HEK293 (cell line): ENCODE results near the gene GARIN5B.

Source experiments
- CTCF ChIA-PET: fragments of 350-600 bp; formaldehyde crosslinking; extraction: SDS; loops from one replicate; lab custom pipeline; 2021; ENCODE audit warnings: antibody characterized with exemption; lab: Yijun Ruan, JAX
- POLR2A ChIA-PET: fragments of 300-600 bp; formaldehyde crosslinking; extraction: SDS; loops from one replicate; lab custom pipeline; 2020; ENCODE audit warnings: antibody characterized with exemption, inconsistent platforms; lab: Yijun Ruan, JAX
- H3K27ac ChIP-seq: fragments of 200-500 bp; sonication (Bioruptor generic); 2 replicates; pipeline ENCODE4 v1.5.1; 2014; ENCODE audit warnings: low read depth, low read length, control low read depth, inconsistent platforms; ENCODE audit errors: extremely low read depth
- H3K36me3 ChIP-seq, 2 experiments: fragments of 200-500 bp in 1 of 2; sonication (Bioruptor generic) in 1 of 2; 1 replicate in 1 of 2; 2 replicates in 1 of 2; pipeline ENCODE4 v1.5.1; 2014 to 2017; ENCODE audit warnings: inconsistent platforms in 2 of 2, low read length in 2 of 2; ENCODE audit not compliant: control insufficient read depth in 2 of 2, insufficient read depth in 1 of 2
- H3K4me1 ChIP-seq: fragments of 200-500 bp; sonication (Bioruptor generic); 2 replicates; pipeline ENCODE4 v1.5.1; 2014; ENCODE audit warnings: mild to moderate bottlenecking, low read length, inconsistent platforms; ENCODE audit not compliant: control insufficient read depth, insufficient read depth
- H3K4me3 ChIP-seq: 2 replicates; pipeline ENCODE4 v1.5.1; 2011; ENCODE audit warnings: low read depth, mild to moderate bottlenecking, control low read depth, low read length, moderate library complexity
- H3K9me3 ChIP-seq: fragments of 200-500 bp; sonication (Bioruptor generic); 2 replicates; pipeline ENCODE4 v1.5.1; 2014; ENCODE audit warnings: low read depth, low read length, inconsistent platforms; ENCODE audit not compliant: control insufficient read depth, insufficient read depth
- BCL6B ChIP-seq: fragments of 450-650 bp; formaldehyde crosslinking; IDR thresholded peaks from 2 replicates; pipeline ENCODE4 v1.5.1; 2017; ENCODE audit warnings: missing biosample characterization, missing genetic modification characterization
- WT1 ChIP-seq: fragments of 450-650 bp; formaldehyde crosslinking; IDR thresholded peaks from 2 replicates; pipeline ENCODE4 v1.5.1; 2016; ENCODE audit warnings: missing biosample characterization, missing genetic modification characterization
- ZBTB21 ChIP-seq: fragments of 450-650 bp; formaldehyde crosslinking; IDR thresholded peaks from 2 replicates; pipeline ENCODE4 v1.5.1; 2017; ENCODE audit warnings: missing biosample characterization, missing genetic modification characterization
- ZBTB8A ChIP-seq: fragments of 450-650 bp; formaldehyde crosslinking; IDR thresholded peaks from 2 replicates; pipeline ENCODE4 v1.5.1; 2016; ENCODE audit warnings: missing biosample characterization, missing genetic modification characterization
- ZFHX2 ChIP-seq: fragments of 450-650 bp; formaldehyde crosslinking; conservative IDR thresholded peaks from 2 replicates; pipeline ENCODE4 v1.5.1; 2016; ENCODE audit warnings: missing biosample characterization, missing genetic modification characterization
- ZIC2 ChIP-seq: fragments of 450-650 bp; formaldehyde crosslinking; IDR thresholded peaks from 2 replicates; pipeline ENCODE4 v1.5.1; 2016; ENCODE audit warnings: missing biosample characterization, missing genetic modification characterization
- ZNF10 ChIP-seq: fragments of 450-650 bp; formaldehyde crosslinking; IDR thresholded peaks from 2 replicates; pipeline ENCODE4 v1.5.1; 2017; ENCODE audit warnings: missing biosample characterization, missing genetic modification characterization
- ZNF174 ChIP-seq: fragments of 450-650 bp; formaldehyde crosslinking; IDR thresholded peaks from 2 replicates; pipeline ENCODE4 v1.5.0; 2017; ENCODE audit warnings: missing biosample characterization, mild to moderate bottlenecking, missing genetic modification characterization
- ZNF214 ChIP-seq: fragments of 450-650 bp; formaldehyde crosslinking; IDR thresholded peaks from 2 replicates; pipeline ENCODE4 v1.5.1; 2017; ENCODE audit warnings: missing biosample characterization, mild to moderate bottlenecking, missing genetic modification characterization, borderline replicate concordance
- ZNF23 ChIP-seq: fragments of 450-650 bp; formaldehyde crosslinking; IDR thresholded peaks from 2 replicates; pipeline ENCODE4 v1.5.1; 2016; ENCODE audit warnings: missing biosample characterization, missing genetic modification characterization, borderline replicate concordance
- ZNF555 ChIP-seq: fragments of 450-650 bp; formaldehyde crosslinking; conservative IDR thresholded peaks from 2 replicates; pipeline ENCODE4 v1.5.1; 2017; ENCODE audit warnings: missing biosample characterization, mild to moderate bottlenecking, missing genetic modification characterization, inconsistent platforms
- ZNF585B ChIP-seq: fragments of 450-650 bp; formaldehyde crosslinking; IDR thresholded peaks from 2 replicates; pipeline ENCODE4 v1.5.1; 2016; ENCODE audit warnings: missing biosample characterization, missing genetic modification characterization
- ZNF610 ChIP-seq: fragments of 450-650 bp; formaldehyde crosslinking; IDR thresholded peaks from 2 replicates; pipeline ENCODE4 v1.5.1; 2016; ENCODE audit warnings: missing biosample characterization, missing genetic modification characterization, borderline replicate concordance
- ZNF692 ChIP-seq: fragments of 450-650 bp; formaldehyde crosslinking; IDR thresholded peaks from 2 replicates; pipeline ENCODE4 v1.5.1; 2016; ENCODE audit warnings: missing biosample characterization, missing genetic modification characterization
- ZNF776 ChIP-seq: fragments of 450-650 bp; formaldehyde crosslinking; IDR thresholded peaks from 2 replicates; pipeline ENCODE4 v1.5.0; 2017; ENCODE audit warnings: missing biosample characterization, missing genetic modification characterization, borderline replicate concordance
- ZNF837 ChIP-seq: fragments of 450-650 bp; formaldehyde crosslinking; IDR thresholded peaks from 2 replicates; pipeline ENCODE4 v1.5.1; 2016; ENCODE audit warnings: missing biosample characterization, missing genetic modification characterization
- TF ChIP-seq, protein P1 (sequence below): fragments of 450-650 bp; formaldehyde crosslinking; IDR thresholded peaks from 2 replicates; pipeline ENCODE4 v1.5.1; 2017; ENCODE audit warnings: missing biosample characterization, missing genetic modification characterization
- TF ChIP-seq, protein P2 (sequence below): fragments of 450-650 bp; formaldehyde crosslinking; IDR thresholded peaks from 2 replicates; pipeline ENCODE4 v1.5.1; 2017; ENCODE audit warnings: missing biosample characterization, missing genetic modification characterization
- TF ChIP-seq, protein P3 (sequence below): fragments of 450-650 bp; formaldehyde crosslinking; conservative IDR thresholded peaks from 2 replicates; pipeline ENCODE4 v1.5.1; 2016; ENCODE audit warnings: low read depth, missing biosample characterization, missing genetic modification characterization
- TF ChIP-seq, protein P4 (sequence below): fragments of 450-650 bp; formaldehyde crosslinking; IDR thresholded peaks from 2 replicates; pipeline ENCODE4 v1.5.1; 2016; ENCODE audit warnings: missing biosample characterization, missing genetic modification characterization
- TF ChIP-seq, protein P5 (sequence below): fragments of 450-650 bp; formaldehyde crosslinking; IDR thresholded peaks from 2 replicates; pipeline ENCODE4 v1.5.1; 2016; ENCODE audit warnings: missing biosample characterization, missing genetic modification characterization

GARIN5B gene

GRCh38 chr19:55365964-55366363 is 2.9 kb upstream of the GARIN5B start (continued):
- TF ChIP-seq, protein P1, sequence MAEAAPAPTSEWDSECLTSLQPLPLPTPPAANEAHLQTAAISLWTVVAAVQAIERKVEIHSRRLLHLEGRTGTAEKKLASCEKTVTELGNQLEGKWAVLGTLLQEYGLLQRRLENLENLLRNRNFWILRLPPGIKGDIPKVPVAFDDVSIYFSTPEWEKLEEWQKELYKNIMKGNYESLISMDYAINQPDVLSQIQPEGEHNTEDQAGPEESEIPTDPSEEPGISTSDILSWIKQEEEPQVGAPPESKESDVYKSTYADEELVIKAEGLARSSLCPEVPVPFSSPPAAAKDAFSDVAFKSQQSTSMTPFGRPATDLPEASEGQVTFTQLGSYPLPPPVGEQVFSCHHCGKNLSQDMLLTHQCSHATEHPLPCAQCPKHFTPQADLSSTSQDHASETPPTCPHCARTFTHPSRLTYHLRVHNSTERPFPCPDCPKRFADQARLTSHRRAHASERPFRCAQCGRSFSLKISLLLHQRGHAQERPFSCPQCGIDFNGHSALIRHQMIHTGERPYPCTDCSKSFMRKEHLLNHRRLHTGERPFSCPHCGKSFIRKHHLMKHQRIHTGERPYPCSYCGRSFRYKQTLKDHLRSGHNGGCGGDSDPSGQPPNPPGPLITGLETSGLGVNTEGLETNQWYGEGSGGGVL (tag by site-specific recombination) = peak; percentile 32
- TF ChIP-seq WT1 (tag by site-specific recombination) (no peak), ZIC2 (no peak), ZNF776 (tag by site-specific recombination) (no peak), ZNF23 (tag by site-specific recombination) (no peak), ZFHX2 (tag by site-specific recombination) (peak; percentile 82)

DNA sequence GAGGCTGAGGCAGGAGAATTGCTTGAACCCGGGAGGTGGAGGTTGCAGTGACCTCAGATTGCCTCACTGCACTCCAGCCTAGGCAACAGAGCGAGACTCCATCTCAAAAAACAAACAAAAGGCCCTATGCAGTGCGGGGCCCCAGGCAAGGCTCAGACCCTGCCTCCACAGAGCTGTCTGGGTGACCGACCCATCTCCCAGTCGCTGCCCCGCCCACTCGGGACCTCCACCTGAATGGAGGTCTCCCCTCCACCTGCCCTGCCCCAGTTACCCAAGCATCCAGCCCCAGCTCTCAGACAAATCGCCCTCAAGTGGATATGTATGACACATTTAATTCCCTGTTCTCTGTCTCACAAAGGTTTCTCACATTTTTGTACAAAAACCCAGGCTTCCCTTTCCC is 2.2 kb upstream of the GARIN5B start:
- Histone ChIP-seq H3K27ac (no peak overlapping the region), H3K9me3 (no peaks in the 10 kb centered on the region), H3K4me1 (peaks cover 5% of the 10 kb centered on the region; the same call in 1 of the 2 replicates), H3K36me3 (no peaks in the 10 kb centered on the region), H3K4me3 (no peak overlapping the region)
- ChIA-PET POLR2A (interaction anchor here (1.0 kb wide), 1 partner anchor 26 kb away, joined by 4 read pairs; no protein-coding TSS in a partner anchor), CTCF (no interaction called here)
- TF ChIP-seq ZNF174 (tag by site-specific recombination) (no peak), ZNF837 (no peak), BCL6B (tag by site-specific recombination) (no peak), ZNF10 (no peak), ZNF555 (tag by site-specific recombination) (no peak), ZBTB21 (tag by site-specific recombination) (no peak), ZNF214 (tag by site-specific recombination) (no peak), ZNF585B (tag by site-specific recombination) (no peak), ZBTB8A (no peak), ZNF692 (tag by site-specific recombination) (no peak), ZNF610 (tag by site-specific recombination) (no peak)
- TF ChIP-seq, protein P2, sequence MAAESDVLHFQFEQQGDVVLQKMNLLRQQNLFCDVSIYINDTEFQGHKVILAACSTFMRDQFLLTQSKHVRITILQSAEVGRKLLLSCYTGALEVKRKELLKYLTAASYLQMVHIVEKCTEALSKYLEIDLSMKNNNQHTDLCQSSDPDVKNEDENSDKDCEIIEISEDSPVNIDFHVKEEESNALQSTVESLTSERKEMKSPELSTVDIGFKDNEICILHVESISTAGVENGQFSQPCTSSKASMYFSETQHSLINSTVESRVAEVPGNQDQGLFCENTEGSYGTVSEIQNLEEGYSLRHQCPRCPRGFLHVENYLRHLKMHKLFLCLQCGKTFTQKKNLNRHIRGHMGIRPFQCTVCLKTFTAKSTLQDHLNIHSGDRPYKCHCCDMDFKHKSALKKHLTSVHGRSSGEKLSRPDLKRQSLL (tag by site-specific recombination) = no peak
- TF ChIP-seq, protein P3, sequence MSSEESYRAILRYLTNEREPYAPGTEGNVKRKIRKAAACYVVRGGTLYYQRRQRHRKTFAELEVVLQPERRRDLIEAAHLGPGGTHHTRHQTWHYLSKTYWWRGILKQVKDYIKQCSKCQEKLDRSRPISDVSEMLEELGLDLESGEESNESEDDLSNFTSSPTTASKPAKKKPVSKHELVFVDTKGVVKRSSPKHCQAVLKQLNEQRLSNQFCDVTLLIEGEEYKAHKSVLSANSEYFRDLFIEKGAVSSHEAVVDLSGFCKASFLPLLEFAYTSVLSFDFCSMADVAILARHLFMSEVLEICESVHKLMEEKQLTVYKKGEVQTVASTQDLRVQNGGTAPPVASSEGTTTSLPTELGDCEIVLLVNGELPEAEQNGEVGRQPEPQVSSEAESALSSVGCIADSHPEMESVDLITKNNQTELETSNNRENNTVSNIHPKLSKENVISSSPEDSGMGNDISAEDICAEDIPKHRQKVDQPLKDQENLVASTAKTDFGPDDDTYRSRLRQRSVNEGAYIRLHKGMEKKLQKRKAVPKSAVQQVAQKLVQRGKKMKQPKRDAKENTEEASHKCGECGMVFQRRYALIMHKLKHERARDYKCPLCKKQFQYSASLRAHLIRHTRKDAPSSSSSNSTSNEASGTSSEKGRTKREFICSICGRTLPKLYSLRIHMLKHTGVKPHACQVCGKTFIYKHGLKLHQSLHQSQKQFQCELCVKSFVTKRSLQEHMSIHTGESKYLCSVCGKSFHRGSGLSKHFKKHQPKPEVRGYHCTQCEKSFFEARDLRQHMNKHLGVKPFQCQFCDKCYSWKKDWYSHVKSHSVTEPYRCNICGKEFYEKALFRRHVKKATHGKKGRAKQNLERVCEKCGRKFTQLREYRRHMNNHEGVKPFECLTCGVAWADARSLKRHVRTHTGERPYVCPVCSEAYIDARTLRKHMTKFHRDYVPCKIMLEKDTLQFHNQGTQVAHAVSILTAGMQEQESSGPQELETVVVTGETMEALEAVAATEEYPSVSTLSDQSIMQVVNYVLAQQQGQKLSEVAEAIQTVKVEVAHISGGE = no peak
- TF ChIP-seq, protein P4, sequence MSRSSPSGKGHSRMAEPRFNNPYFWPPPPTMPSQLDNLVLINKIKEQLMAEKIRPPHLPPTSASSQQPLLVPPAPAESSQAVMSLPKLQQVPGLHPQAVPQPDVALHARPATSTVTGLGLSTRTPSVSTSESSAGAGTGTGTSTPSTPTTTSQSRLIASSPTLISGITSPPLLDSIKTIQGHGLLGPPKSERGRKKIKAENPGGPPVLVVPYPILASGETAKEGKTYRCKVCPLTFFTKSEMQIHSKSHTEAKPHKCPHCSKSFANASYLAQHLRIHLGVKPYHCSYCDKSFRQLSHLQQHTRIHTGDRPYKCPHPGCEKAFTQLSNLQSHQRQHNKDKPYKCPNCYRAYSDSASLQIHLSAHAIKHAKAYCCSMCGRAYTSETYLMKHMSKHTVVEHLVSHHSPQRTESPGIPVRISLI (tag by site-specific recombination) = no peak
- TF ChIP-seq, protein P5, sequence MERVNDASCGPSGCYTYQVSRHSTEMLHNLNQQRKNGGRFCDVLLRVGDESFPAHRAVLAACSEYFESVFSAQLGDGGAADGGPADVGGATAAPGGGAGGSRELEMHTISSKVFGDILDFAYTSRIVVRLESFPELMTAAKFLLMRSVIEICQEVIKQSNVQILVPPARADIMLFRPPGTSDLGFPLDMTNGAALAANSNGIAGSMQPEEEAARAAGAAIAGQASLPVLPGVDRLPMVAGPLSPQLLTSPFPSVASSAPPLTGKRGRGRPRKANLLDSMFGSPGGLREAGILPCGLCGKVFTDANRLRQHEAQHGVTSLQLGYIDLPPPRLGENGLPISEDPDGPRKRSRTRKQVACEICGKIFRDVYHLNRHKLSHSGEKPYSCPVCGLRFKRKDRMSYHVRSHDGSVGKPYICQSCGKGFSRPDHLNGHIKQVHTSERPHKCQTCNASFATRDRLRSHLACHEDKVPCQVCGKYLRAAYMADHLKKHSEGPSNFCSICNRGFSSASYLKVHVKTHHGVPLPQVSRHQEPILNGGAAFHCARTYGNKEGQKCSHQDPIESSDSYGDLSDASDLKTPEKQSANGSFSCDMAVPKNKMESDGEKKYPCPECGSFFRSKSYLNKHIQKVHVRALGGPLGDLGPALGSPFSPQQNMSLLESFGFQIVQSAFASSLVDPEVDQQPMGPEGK (tag by site-specific recombination) = no peak
